WTC11 (cell line): ENCODE results near the gene OCEL1. TPM values are rescaled to one million over a fixed set of nuclear protein-coding genes. Genes with fewer than 3 reads are reported as not detected.

Source experiments
- ATAC-seq: fragments of 200-7000 bp; cut with Tn5 transposase; 2 replicates; pipeline ENCODE4 v1.10.0; 2021; ENCODE audit warnings: mild to moderate bottlenecking, moderate library complexity
- CTCF ChIA-PET: fragments of 300-600 bp; sonication (Branson Sonifier 250); formaldehyde crosslinking; loops from one replicate; lab custom pipeline; 2021; ENCODE audit warnings: antibody characterized with exemption; lab: Charles Lee
- POLR2A ChIA-PET: fragments of 350-600 bp; sonication (Branson Sonifier 250); formaldehyde crosslinking; loops from one replicate; lab custom pipeline; 2021; ENCODE audit warnings: antibody characterized with exemption; lab: Charles Lee
- DNase-seq: peaks from one replicate; pipeline ENCODE4 v3.0.0; 2021; ENCODE audit warnings: low spot score
- H3K27ac Mint-ChIP-seq: 2 replicates; pipeline ENCODE4 v1.8.0; 2021; ENCODE audit warnings: mixed read lengths
- H3K27me3 Mint-ChIP-seq: 2 replicates; pipeline ENCODE4 v1.8.0; 2021; ENCODE audit warnings: low read depth, mild to moderate bottlenecking, moderate library complexity, mixed read lengths
- H3K36me3 Mint-ChIP-seq: 2 replicates; pipeline ENCODE4 v1.8.0; 2021; ENCODE audit warnings: mixed read lengths
- H3K4me1 Mint-ChIP-seq: 2 replicates; pipeline ENCODE4 v1.8.0; 2022; ENCODE audit warnings: mixed read lengths
- H3K4me3 Mint-ChIP-seq: 2 replicates; pipeline ENCODE4 v1.8.0; 2021; ENCODE audit warnings: mild to moderate bottlenecking, moderate library complexity, mixed read lengths
- H3K9me3 Mint-ChIP-seq: 2 replicates; pipeline ENCODE4 v1.8.0; 2021; ENCODE audit warnings: mixed read lengths
- ATF2 ChIP-seq: sonication (generic); formaldehyde crosslinking; IDR thresholded peaks from 2 replicates; pipeline ENCODE4 v1.8.1; 2022; ENCODE audit warnings: low read depth, missing genetic modification reagents, borderline replicate concordance
- ATF6 ChIP-seq: sonication (generic); formaldehyde crosslinking; IDR thresholded peaks from 2 replicates; pipeline ENCODE4 v1.8.1; 2023; ENCODE audit warnings: mild to moderate bottlenecking, missing genetic modification reagents
- HMGXB4 ChIP-seq: sonication (generic); formaldehyde crosslinking; IDR thresholded peaks from 2 replicates; pipeline ENCODE4 v1.8.1; 2023; ENCODE audit warnings: mild to moderate bottlenecking, moderate library complexity, missing genetic modification reagents
- IRF2 ChIP-seq: sonication (generic); formaldehyde crosslinking; IDR thresholded peaks from 2 replicates; pipeline ENCODE4 v1.8.0; 2022; ENCODE audit warnings: low read depth, missing genetic modification reagents, borderline replicate concordance
- PRDM15 ChIP-seq: sonication (generic); formaldehyde crosslinking; IDR thresholded peaks from 2 replicates; pipeline ENCODE4 v1.8.0; 2022; ENCODE audit warnings: missing genetic modification reagents
- SP1 ChIP-seq: sonication (generic); formaldehyde crosslinking; conservative IDR thresholded peaks from 2 replicates; pipeline ENCODE4 v1.8.1; 2022; ENCODE audit warnings: missing genetic modification reagents
- STAT6 ChIP-seq: sonication (generic); formaldehyde crosslinking; conservative IDR thresholded peaks from 2 replicates; pipeline ENCODE4 v1.8.1; 2023; ENCODE audit warnings: mild to moderate bottlenecking, low read depth, missing genetic modification reagents, moderate library complexity
- TEAD4 ChIP-seq: sonication (generic); formaldehyde crosslinking; IDR thresholded peaks from 2 replicates; pipeline ENCODE4 v1.8.0; 2022; ENCODE audit warnings: mild to moderate bottlenecking, missing genetic modification reagents
- USF1 ChIP-seq: sonication (generic); formaldehyde crosslinking; IDR thresholded peaks from 2 replicates; pipeline ENCODE4 v1.8.0; 2022; ENCODE audit warnings: mild to moderate bottlenecking, missing genetic modification reagents
- ZNF121 ChIP-seq: sonication (generic); formaldehyde crosslinking; IDR thresholded peaks from 2 replicates; pipeline ENCODE4 v1.8.0; 2023; ENCODE audit warnings: missing genetic modification reagents
- total RNA-seq: library from RNA; stranded (reverse); gene quantifications from 3 replicates; pipeline ENCODE4 v1.2.3, GENCODE V29; 2021

OCEL1 gene
- total RNA-seq, 1 experiment from 2014 or later: 34.0 TPM

- TF ChIP-seq ATF6: no peak
Observed at GRCh38 chr19:17243211-17243829, 17.3 kb downstream of the OCEL1 start (continued).

- Mint-ChIP-seq H3K27me3 (no peaks in the 10 kb centered on the region), H3K27ac (peak overlapping the region; percentile 95), H3K4me1 (peaks cover 49% of the 10 kb centered on the region), H3K4me3 (peak overlapping the region; percentile 97), H3K36me3 (no peaks in the 10 kb centered on the region), H3K9me3 (no peaks in the 10 kb centered on the region)
- TF ChIP-seq STAT6 (CRISPR knock-in tag) (no peak), TEAD4 (CRISPR knock-in tag) (no peak), PRDM15 (CRISPR knock-in tag) (no peak), ATF2 (no peak), SP1 (CRISPR knock-in tag) (no peak), HMGXB4 (peak; percentile 53; the same call in 1 of the 2 replicates), IRF2 (CRISPR knock-in tag) (no peak), USF1 (CRISPR knock-in tag) (peak; percentile 35; the same call in 1 of the 2 replicates), ZNF121 (CRISPR knock-in tag) (0 out of 2 replicates have a peak, but pooled peaks have one; percentile 32)
- ATAC-seq (peak; percentile 4), DNase-seq (peak; percentile 58)
- POLR2A ChIA-PET: interaction anchor here (1.0 to 2.3 kb wide), 5 partner anchors 8 to 29 kb away, joined by 3 to 9 read pairs (median 6); partner anchors contain the start of gene USE1
- CTCF ChIA-PET: interaction anchor here (1.4 to 3.7 kb wide), 5 partner anchors 8 to 529 kb away, joined by 3 to 11 read pairs (median 6); no protein-coding TSS in a partner anchor
Observed at GRCh38 chr19:17243830-17244617, 18.0 kb downstream of the OCEL1 start.
